ENCODE measurements around the gene TPD52L2.
"Not testable (repeated sequence)": the region's sequence is repeated elsewhere in the genome, so short reads cannot be mapped to it uniquely, and the experiment has no call there.

The TPD52L2 gene

DNA sequence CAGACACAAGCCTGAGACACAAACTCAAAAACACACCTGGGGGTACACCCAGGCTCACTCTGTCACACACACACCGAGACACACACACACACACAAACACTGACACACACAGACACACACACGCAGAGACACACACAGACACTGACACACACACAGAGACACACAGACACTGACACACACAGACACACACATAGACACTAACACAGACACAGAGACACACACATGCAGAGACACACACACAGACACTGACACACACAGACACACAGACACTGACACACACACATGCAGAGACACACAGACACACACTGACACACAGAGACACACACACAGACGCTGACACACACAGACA lies 18.2 kb upstream of the TPD52L2 start:
- no CpG with 5 or more reads among the region's 3 CpGs for WGBS (ENCODE audit: insufficient coverage, insufficient read length)
- Histone ChIP-seq H3K27me3 (ENCODE audit: control insufficient read depth, insufficient read depth, low read length) (no peaks in the 10 kb centered on the region), H3K4me1 (ENCODE audit: control insufficient read depth, insufficient read depth, low read length) (peaks cover 15% of the 10 kb centered on the region), H3K27ac (ENCODE audit: low read length) (no peak overlapping the region), H3K36me3 (ENCODE audit: control insufficient read depth, insufficient read depth, low read length) (no peaks in the 10 kb centered on the region), H3K4me3 (ENCODE audit: low read length) (no peak overlapping the region), H3K9me3 (ENCODE audit: control insufficient read depth, insufficient read depth, low read length) (no peaks in the 10 kb centered on the region)
- DNase-seq (ENCODE audit: low read depth, low spot score): no peak

DNA sequence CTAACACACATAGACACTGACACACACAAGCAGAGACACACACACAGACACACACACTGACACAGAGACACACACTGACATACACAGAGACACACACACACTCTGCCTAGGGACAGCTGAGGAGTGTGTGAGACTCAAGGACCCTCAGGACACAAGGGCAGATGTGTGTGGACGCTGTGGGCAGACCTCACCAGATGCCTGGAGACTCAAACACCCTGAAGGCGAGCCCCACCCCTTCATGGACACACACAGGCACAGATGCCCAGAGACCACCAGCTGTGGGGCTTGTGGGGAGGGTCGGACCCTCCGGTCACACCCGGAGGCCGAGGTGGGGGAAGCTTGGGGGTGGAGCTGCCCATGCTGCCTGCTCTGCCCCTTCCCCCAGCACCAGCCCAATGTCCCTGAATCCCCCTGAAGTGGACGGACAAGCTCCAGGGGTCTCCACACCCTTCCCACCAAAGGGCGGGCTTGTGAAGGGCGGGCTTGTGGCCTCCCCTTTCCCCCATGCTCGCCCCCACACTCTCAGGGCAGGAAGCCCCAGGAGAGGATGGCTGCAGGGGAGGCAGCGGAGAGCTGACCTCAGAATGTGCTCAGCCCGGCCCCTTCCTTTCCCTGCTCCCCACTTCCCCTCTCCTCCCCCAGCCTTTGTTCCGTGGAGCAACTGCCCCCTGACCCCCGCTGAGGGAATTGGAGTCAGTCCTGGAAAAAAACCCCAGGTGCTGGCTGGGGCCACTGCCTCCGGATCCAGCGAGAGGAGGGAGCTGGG lies 17.6 kb upstream of the TPD52L2 start:
- Histone ChIP-seq H3K9me3 (ENCODE audit: control insufficient read depth, insufficient read depth, low read length) (no peaks in the 10 kb centered on the region), H3K36me3 (ENCODE audit: control insufficient read depth, insufficient read depth, low read length) (no peaks in the 10 kb centered on the region), H3K27me3 (ENCODE audit: control insufficient read depth, insufficient read depth, low read length) (no peaks in the 10 kb centered on the region), H3K27ac (ENCODE audit: low read length) (no peak overlapping the region), H3K4me3 (ENCODE audit: low read length) (no peak overlapping the region), H3K4me1 (ENCODE audit: control insufficient read depth, insufficient read depth, low read length) (peaks cover 15% of the 10 kb centered on the region)
- DNase-seq (ENCODE audit: low read depth, low spot score): peak; percentile 82
- no CpG with 5 or more reads among the region's 16 CpGs for WGBS (ENCODE audit: insufficient coverage, insufficient read length)

DNA sequence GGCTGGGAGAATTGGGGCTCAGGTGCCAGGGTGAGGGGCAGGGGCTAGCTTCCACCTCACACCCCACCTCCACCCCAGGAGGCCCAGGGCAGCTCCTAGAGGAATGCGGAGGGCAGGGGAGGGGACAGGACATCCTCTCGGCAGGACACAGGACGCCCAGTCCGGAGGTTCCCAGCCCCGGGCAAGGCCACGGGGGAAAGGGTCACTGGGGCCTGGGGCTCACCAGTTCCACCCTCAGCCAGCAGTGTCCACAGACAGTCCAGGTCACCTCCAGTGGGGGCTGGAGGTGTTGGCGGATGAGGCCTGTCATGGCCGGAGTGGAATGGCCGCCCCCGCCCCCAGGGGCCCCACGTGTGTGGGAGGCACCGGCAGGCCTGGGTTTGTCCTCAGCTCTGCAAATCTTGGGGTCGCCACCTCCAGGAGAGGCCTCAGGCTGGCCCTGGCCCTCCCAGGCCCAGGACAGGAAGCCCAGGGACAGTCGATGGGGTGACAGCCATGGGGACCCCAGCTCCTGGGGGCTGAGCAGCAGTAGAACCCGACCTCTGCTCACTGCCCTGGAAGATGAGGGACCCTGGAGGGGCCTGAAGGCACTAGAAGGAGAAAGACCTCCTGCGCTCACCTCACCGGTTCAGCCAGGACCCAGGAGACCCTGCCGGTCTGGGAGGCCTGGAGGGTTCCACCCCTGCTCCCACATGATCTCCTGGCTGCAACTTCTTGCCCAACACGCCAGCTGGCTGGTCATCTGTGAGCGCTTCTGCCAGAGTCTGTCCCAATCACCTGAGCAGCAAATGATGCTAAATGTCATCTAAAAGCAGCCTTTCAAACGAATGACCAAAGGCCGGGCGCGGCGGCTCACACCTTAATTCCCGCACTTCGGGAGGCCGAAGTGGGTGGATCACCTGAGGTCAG lies 16.8 kb upstream of the TPD52L2 start:
- WGBS (ENCODE audit: insufficient coverage, insufficient read length): no CpG with 5 or more reads among the region's 28 CpGs
- Histone ChIP-seq H3K27me3 (ENCODE audit: control insufficient read depth, insufficient read depth, low read length) (no peaks in the 10 kb centered on the region), H3K4me1 (ENCODE audit: control insufficient read depth, insufficient read depth, low read length) (peaks cover 15% of the 10 kb centered on the region), H3K27ac (ENCODE audit: low read length) (no peak overlapping the region), H3K9me3 (ENCODE audit: control insufficient read depth, insufficient read depth, low read length) (no peaks in the 10 kb centered on the region), H3K36me3 (ENCODE audit: control insufficient read depth, insufficient read depth, low read length) (no peaks in the 10 kb centered on the region), H3K4me3 (ENCODE audit: low read length) (no peak overlapping the region)
- no peak for DNase-seq (ENCODE audit: low read depth, low spot score)

DNA sequence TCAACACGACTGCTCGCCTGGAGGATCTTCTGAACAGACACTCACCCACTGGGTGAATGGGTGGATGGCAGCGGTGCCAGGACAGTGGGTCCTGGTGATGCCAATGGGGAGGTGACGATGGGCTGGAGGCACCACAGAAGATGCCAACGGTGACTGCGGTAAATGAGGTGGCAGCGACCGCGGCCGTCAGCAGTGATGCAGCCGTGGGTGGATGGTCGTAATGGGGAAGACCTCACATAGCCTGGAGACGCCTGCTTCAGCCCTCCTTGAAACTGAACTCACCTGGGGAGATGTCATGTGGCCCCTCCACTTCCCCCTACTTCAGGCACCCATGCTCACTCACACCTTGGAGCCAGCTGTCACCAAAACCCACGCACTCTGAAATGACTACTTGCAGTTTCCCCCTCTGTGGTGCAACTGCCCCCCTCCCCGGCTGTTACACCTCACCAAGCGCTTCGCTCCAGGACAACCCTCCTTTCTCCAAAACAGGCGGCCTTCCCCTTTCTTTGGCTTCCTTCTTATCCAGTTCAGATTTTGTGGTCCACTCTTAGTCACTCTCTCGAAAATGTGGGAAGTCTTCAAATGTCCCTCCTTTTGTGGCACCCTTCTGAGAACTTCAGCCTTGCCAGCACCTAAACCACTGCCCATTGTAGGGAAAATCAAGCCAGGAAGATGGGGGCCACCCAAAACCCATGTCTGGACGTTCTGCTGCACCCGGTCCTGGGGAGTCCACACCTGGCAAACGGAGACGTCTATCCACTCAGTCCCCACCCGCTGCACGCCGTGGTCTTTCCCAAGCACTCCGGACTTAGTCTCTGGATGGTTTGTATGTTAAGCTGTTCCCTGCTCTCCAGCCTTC lies 14.2 kb upstream of the TPD52L2 start:
- no peak overlapping the region for H3K4me3 ChIP-seq (ENCODE audit: low read length)
- H3K4me1 ChIP-seq (ENCODE audit: control insufficient read depth, insufficient read depth, low read length): peaks cover 22% of the 10 kb centered on the region
- no peaks in the 10 kb centered on the region for H3K27me3 ChIP-seq (ENCODE audit: control insufficient read depth, insufficient read depth, low read length)
- WGBS (ENCODE audit: insufficient coverage, insufficient read length): no CpG with 5 or more reads among the region's 27 CpGs
- DNase-seq (ENCODE audit: low read depth, low spot score): no peak
- no peak overlapping the region for H3K27ac ChIP-seq (ENCODE audit: low read length)
- no peaks in the 10 kb centered on the region for H3K9me3 ChIP-seq (ENCODE audit: control insufficient read depth, insufficient read depth, low read length)
- H3K36me3 ChIP-seq (ENCODE audit: control insufficient read depth, insufficient read depth, low read length): no peaks in the 10 kb centered on the region

DNA sequence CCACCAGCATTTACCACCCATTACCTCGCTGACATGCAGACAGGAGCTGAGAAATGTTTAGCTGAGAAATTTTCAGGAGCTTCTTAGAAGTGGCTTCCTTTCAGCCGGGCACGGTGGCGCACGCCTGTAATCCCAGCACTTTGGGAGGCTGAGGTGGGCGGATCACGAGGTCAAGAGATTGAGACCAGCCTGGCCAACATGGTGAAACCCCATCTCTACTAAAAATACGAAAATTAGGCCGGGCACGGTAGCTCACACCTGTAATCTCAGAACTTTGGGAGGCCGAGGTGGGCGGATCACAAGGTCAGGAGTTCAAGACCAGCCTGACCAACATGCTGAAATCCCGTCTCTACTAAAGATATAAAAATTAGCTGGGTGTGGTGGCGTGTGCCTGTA lies 13.5 kb upstream of the TPD52L2 start:
- not testable (repeated sequence) for H3K4me3 ChIP-seq (ENCODE audit: low read length); H3K27ac ChIP-seq (ENCODE audit: low read length); H3K9me3 ChIP-seq (ENCODE audit: control insufficient read depth, insufficient read depth, low read length); DNase-seq (ENCODE audit: low read depth, low spot score); H3K27me3 ChIP-seq (ENCODE audit: control insufficient read depth, insufficient read depth, low read length); H3K36me3 ChIP-seq (ENCODE audit: control insufficient read depth, insufficient read depth, low read length)
- no CpG with 5 or more reads among the region's 14 CpGs for WGBS (ENCODE audit: insufficient coverage, insufficient read length)
- peaks cover 22% of the 10 kb centered on the region for H3K4me1 ChIP-seq (ENCODE audit: control insufficient read depth, insufficient read depth, low read length)

DNA sequence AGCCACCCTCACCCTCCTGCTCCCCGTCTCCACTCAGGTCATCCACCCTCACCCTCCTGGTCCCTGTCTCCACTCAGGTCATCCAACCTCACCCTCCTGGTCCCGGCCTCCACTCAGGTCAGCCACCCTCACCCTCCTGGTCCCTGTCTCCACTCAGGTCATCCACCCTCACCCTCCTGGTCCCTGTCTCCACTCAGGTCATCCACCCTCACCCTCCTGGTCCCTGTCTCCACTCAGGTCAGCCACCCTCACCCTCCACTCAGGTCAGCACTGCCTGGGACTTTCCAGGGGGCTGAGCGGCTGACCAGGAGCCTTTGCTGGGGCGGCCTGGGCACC lies 11.4 kb upstream of the TPD52L2 start:
- H3K4me1 ChIP-seq (ENCODE audit: control insufficient read depth, insufficient read depth, low read length); DNase-seq (ENCODE audit: low read depth, low spot score); H3K27me3 ChIP-seq (ENCODE audit: control insufficient read depth, insufficient read depth, low read length); H3K4me3 ChIP-seq (ENCODE audit: low read length); H3K9me3 ChIP-seq (ENCODE audit: control insufficient read depth, insufficient read depth, low read length); H3K36me3 ChIP-seq (ENCODE audit: control insufficient read depth, insufficient read depth, low read length); H3K27ac ChIP-seq (ENCODE audit: low read length): not testable (repeated sequence)
- WGBS (ENCODE audit: insufficient coverage, insufficient read length): no CpG with 5 or more reads among the region's 4 CpGs

DNA sequence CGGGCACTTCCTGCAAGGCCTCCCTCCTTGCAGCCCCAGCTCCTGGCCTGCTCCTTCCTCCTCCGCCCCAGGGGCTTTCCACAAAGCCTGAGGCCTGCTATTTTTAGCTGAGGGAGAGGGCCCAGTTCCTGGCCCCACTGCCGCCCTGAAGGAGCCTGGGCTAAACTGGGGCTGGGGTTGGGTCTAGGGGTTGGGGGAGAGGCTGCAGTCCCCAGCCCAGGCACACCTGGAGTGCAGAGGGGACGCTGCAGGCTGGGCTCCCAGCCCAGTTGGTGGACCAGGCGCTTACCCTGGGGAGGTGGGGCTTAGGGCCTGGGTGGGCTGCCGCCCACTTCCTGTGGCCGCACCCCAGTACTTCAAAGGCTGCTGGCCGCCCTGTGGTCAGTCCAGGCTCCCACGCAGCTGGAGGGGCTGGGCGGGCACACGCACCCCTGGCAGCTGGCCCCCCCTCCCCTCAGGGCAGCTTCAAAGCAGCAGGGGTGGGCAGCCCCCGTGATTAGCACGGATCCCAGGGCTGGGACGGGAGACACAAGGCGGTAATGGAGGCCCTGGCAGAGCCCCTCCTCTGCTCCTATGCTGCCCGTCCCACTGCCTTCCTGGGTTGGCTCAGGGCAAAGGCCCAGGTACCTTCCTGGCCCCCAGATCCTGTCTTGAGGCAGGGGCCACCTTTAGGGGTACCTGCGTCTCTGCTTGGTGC lies 10.9 kb upstream of the TPD52L2 start:
- Histone ChIP-seq H3K27ac (ENCODE audit: low read length) (no peak overlapping the region), H3K4me3 (ENCODE audit: low read length) (no peak overlapping the region), H3K27me3 (ENCODE audit: control insufficient read depth, insufficient read depth, low read length) (no peaks in the 10 kb centered on the region), H3K4me1 (ENCODE audit: control insufficient read depth, insufficient read depth, low read length) (peaks cover 11% of the 10 kb centered on the region), H3K36me3 (ENCODE audit: control insufficient read depth, insufficient read depth, low read length) (no peaks in the 10 kb centered on the region), H3K9me3 (ENCODE audit: control insufficient read depth, insufficient read depth, low read length) (no peaks in the 10 kb centered on the region)
- WGBS (ENCODE audit: insufficient coverage, insufficient read length): no CpG with 5 or more reads among the region's 17 CpGs
- no peak for DNase-seq (ENCODE audit: low read depth, low spot score)

DNA sequence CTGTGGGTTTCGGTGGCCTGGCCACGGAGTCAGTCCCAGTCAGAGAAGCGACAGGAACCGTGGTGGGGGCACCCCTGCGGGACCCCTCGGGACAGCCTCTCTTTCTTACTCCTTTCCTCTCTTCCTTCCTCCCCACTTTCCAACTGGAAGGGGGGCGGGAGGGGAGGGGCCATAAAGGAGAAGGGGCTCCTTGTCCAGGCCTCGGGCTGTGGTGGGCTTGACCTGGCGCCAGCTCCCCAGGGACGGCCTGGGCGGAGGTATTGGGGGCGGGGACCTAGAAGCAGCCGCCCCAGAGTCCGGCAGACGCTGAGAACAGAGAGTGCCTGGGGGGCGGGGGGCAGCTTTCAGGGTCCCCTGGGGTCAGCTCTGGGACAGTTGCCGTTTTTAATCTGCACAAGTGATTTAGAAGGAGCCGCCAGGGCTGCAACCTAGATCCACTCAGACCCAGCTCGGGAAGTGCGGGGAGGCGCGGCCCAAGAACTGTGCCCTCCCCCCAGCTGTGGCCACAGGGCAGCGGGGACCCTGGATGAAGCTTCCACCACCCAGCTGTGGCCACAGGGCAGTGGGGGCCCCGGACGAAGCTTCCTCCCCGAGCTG lies 10.2 kb upstream of the TPD52L2 start:
- no peak overlapping the region for H3K27ac ChIP-seq (ENCODE audit: low read length)
- no peaks in the 10 kb centered on the region for H3K9me3 ChIP-seq (ENCODE audit: control insufficient read depth, insufficient read depth, low read length)
- DNase-seq (ENCODE audit: low read depth, low spot score): no peak
- no peak overlapping the region; the same call in 1 of the 2 replicates for H3K4me3 ChIP-seq (ENCODE audit: low read length)
- no peaks in the 10 kb centered on the region for H3K36me3 ChIP-seq (ENCODE audit: control insufficient read depth, insufficient read depth, low read length)
- no peaks in the 10 kb centered on the region for H3K27me3 ChIP-seq (ENCODE audit: control insufficient read depth, insufficient read depth, low read length)
- H3K4me1 ChIP-seq (ENCODE audit: control insufficient read depth, insufficient read depth, low read length): peaks cover 13% of the 10 kb centered on the region
- whole genome bisulfite sequencing (ENCODE audit: insufficient coverage, insufficient read length): no CpG with 5 or more reads among the region's 26 CpGs

DNA sequence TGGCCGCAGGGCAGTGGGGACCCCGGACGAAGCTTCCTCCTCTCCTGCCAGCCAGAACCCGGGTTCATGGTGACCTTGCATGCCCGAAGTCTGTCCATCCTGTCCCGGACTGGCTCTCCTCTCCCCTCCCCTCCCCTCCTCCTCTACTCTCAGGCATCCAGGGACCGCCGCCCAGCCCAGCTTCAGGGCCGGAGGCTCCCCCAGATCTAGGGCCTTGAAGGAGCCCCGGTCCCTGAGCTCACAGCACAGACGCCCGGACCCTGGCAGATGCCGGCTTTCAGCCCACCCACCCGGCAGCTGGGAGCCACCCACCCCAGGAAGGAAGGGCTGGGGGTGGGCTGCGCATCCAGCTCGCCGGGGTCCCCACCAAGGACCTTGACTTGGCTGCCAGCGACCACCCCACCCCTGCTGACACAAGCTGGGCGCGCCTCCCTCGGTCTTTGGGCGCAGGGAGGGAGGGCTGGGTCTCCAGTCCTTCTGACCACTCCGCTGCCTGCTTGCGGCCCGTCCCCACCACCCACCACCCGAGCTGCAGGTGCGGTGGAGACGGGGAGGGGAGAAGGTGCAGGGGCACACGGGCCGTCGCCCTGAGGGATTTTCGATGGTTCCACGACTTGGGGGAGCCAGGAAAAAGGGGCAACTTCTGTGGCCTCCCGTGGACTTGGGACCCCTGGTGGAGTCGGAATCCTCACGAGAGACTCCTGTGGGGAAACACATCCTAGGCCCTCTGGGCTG lies 9.5 kb upstream of the TPD52L2 start:
- no peak overlapping the region; the same call in 1 of the 2 replicates for H3K4me3 ChIP-seq (ENCODE audit: low read length)
- DNase-seq (ENCODE audit: low read depth, low spot score): no peak
- H3K27me3 ChIP-seq (ENCODE audit: control insufficient read depth, insufficient read depth, low read length): no peaks in the 10 kb centered on the region
- H3K36me3 ChIP-seq (ENCODE audit: control insufficient read depth, insufficient read depth, low read length): no peaks in the 10 kb centered on the region
- H3K27ac ChIP-seq (ENCODE audit: low read length): no peak overlapping the region
- H3K9me3 ChIP-seq (ENCODE audit: control insufficient read depth, insufficient read depth, low read length): no peaks in the 10 kb centered on the region
- H3K4me1 ChIP-seq (ENCODE audit: control insufficient read depth, insufficient read depth, low read length): peaks cover 13% of the 10 kb centered on the region
- WGBS (ENCODE audit: insufficient coverage, insufficient read length): no CpG with 5 or more reads among the region's 36 CpGs

Measured in iPS DF 6.9 (cell line).